HEK293 (cell line): ENCODE data around the gene EPN2.

Source experiments
- KLF16 ChIP-seq: fragments of 450-650 bp; formaldehyde crosslinking; IDR thresholded peaks from 2 replicates; pipeline ENCODE4 v1.5.1; 2017; ENCODE audit warnings: missing biosample characterization, missing genetic modification characterization
- SETDB1 ChIP-seq: IDR thresholded peaks from one replicate; pipeline ENCODE4 v1.6.1; 2017; ENCODE audit warnings: mild to moderate bottlenecking, low read length, moderate library complexity, mixed read lengths; ENCODE audit not compliant: insufficient read length
- ZBTB7A ChIP-seq: fragments of 450-650 bp; formaldehyde crosslinking; IDR thresholded peaks from 2 replicates; pipeline ENCODE4 v1.5.1; 2016; ENCODE audit warnings: low read depth, missing biosample characterization, missing genetic modification characterization
- ZNF146 ChIP-seq: fragments of 450-650 bp; formaldehyde crosslinking; IDR thresholded peaks from 2 replicates; pipeline ENCODE4 v1.5.1; 2016; ENCODE audit warnings: missing biosample characterization, missing genetic modification characterization
- ZNF660 ChIP-seq: fragments of 450-650 bp; IDR thresholded peaks from 2 replicates; pipeline ENCODE4 v1.5.1; 2018; ENCODE audit warnings: missing biosample characterization, mild to moderate bottlenecking, missing genetic modification characterization
- ZNF76 ChIP-seq: fragments of 450-650 bp; formaldehyde crosslinking; IDR thresholded peaks from 2 replicates; pipeline ENCODE4; 2016; ENCODE audit warnings: low read depth, missing biosample characterization, missing genetic modification characterization, borderline replicate concordance
- TF ChIP-seq, protein P1 (sequence below): fragments of 450-650 bp; formaldehyde crosslinking; IDR thresholded peaks from 2 replicates; pipeline ENCODE4 v1.5.1; 2016; ENCODE audit warnings: missing biosample characterization, missing genetic modification characterization
- TF ChIP-seq, protein P2 (sequence below): fragments of 450-650 bp; IDR thresholded peaks from 2 replicates; pipeline ENCODE4 v1.5.1; 2018; ENCODE audit warnings: missing biosample characterization, mild to moderate bottlenecking, missing genetic modification characterization
- TF ChIP-seq, protein P3 (sequence below): fragments of 450-650 bp; formaldehyde crosslinking; IDR thresholded peaks from 2 replicates; pipeline ENCODE4 v1.5.1; 2016; ENCODE audit warnings: missing biosample characterization, missing genetic modification characterization, low read depth
- TF ChIP-seq, protein P4 (sequence below): fragments of 450-650 bp; formaldehyde crosslinking; IDR thresholded peaks from 2 replicates; pipeline ENCODE4 v1.5.1; 2016; ENCODE audit warnings: missing biosample characterization, missing genetic modification characterization
- TF ChIP-seq, protein P5 (sequence below): fragments of 450-650 bp; formaldehyde crosslinking; conservative IDR thresholded peaks from 2 replicates; pipeline ENCODE4 v1.5.1; 2016; ENCODE audit warnings: low read depth, missing biosample characterization, missing genetic modification characterization

DNA sequence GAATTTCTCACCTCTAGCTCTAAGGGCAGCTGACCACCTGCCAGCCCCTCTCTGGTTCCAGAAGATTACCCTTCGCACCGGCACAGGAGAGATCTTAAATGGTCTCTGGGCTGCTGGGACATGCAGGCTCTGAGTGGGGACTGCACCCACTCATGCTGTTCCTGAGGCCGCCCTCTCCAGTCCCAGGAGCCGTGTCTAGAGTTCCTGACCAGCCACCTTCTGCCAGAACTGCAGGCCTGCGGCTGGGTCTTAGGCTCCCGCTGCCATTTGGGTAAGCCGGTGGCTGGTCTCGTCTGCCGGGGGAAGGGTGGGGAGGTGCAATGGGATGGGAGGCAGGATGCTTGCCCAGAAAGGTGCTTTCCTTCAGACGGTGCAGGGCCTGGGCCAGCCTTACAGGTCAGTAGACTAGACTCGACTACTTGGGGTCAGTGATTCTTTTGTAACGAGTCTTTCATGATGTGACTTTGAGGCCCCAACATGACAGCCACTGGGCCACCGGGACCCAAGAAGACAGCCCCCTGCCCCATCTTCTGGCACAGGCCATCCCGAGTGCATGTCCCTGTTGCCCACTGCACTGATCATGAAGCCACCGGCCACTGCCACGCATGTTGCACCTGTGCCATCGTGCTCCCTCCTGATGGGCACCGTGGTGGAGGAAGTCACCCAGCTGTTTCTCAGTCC, 98.9 kb downstream of the EPN2 start:
- TF ChIP-seq KLF16 (tag by site-specific recombination) (no peak), ZNF76 (tag by site-specific recombination) (no peak), ZNF660 (tag by site-specific recombination) (no peak), ZBTB7A (tag by site-specific recombination) (no peak), ZNF146 (tag by site-specific recombination) (no peak), SETDB1 (no peak)
- TF ChIP-seq, protein P1, sequence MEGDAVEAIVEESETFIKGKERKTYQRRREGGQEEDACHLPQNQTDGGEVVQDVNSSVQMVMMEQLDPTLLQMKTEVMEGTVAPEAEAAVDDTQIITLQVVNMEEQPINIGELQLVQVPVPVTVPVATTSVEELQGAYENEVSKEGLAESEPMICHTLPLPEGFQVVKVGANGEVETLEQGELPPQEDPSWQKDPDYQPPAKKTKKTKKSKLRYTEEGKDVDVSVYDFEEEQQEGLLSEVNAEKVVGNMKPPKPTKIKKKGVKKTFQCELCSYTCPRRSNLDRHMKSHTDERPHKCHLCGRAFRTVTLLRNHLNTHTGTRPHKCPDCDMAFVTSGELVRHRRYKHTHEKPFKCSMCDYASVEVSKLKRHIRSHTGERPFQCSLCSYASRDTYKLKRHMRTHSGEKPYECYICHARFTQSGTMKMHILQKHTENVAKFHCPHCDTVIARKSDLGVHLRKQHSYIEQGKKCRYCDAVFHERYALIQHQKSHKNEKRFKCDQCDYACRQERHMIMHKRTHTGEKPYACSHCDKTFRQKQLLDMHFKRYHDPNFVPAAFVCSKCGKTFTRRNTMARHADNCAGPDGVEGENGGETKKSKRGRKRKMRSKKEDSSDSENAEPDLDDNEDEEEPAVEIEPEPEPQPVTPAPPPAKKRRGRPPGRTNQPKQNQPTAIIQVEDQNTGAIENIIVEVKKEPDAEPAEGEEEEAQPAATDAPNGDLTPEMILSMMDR (tag by site-specific recombination): no peak
- TF ChIP-seq, protein P2, sequence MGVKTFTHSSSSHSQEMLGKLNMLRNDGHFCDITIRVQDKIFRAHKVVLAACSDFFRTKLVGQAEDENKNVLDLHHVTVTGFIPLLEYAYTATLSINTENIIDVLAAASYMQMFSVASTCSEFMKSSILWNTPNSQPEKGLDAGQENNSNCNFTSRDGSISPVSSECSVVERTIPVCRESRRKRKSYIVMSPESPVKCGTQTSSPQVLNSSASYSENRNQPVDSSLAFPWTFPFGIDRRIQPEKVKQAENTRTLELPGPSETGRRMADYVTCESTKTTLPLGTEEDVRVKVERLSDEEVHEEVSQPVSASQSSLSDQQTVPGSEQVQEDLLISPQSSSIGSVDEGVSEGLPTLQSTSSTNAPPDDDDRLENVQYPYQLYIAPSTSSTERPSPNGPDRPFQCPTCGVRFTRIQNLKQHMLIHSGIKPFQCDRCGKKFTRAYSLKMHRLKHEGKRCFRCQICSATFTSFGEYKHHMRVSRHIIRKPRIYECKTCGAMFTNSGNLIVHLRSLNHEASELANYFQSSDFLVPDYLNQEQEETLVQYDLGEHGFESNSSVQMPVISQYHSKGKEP (tag by site-specific recombination): no peak
- TF ChIP-seq, protein P3, sequence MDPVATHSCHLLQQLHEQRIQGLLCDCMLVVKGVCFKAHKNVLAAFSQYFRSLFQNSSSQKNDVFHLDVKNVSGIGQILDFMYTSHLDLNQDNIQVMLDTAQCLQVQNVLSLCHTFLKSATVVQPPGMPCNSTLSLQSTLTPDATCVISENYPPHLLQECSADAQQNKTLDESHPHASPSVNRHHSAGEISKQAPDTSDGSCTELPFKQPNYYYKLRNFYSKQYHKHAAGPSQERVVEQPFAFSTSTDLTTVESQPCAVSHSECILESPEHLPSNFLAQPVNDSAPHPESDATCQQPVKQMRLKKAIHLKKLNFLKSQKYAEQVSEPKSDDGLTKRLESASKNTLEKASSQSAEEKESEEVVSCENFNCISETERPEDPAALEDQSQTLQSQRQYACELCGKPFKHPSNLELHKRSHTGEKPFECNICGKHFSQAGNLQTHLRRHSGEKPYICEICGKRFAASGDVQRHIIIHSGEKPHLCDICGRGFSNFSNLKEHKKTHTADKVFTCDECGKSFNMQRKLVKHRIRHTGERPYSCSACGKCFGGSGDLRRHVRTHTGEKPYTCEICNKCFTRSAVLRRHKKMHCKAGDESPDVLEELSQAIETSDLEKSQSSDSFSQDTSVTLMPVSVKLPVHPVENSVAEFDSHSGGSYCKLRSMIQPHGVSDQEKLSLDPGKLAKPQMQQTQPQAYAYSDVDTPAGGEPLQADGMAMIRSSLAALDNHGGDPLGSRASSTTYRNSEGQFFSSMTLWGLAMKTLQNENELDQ (tag by site-specific recombination): no peak
- TF ChIP-seq, protein P4, sequence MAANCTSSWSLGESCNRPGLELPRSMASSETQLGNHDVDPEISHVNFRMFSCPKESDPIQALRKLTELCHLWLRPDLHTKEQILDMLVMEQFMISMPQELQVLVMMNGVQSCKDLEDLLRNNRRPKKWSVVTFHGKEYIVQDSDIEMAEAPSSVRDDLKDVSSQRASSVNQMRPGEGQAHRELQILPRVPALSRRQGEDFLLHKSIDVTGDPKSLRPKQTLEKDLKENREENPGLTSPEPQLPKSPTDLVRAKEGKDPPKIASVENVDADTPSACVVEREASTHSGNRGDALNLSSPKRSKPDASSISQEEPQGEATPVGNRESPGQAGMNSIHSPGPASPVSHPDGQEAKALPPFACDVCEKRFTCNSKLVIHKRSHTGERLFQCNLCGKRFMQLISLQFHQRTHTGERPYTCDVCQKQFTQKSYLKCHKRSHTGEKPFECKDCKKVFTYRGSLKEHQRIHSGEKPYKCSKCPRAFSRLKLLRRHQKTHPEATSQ (tag by site-specific recombination): no peak
- TF ChIP-seq, protein P5, sequence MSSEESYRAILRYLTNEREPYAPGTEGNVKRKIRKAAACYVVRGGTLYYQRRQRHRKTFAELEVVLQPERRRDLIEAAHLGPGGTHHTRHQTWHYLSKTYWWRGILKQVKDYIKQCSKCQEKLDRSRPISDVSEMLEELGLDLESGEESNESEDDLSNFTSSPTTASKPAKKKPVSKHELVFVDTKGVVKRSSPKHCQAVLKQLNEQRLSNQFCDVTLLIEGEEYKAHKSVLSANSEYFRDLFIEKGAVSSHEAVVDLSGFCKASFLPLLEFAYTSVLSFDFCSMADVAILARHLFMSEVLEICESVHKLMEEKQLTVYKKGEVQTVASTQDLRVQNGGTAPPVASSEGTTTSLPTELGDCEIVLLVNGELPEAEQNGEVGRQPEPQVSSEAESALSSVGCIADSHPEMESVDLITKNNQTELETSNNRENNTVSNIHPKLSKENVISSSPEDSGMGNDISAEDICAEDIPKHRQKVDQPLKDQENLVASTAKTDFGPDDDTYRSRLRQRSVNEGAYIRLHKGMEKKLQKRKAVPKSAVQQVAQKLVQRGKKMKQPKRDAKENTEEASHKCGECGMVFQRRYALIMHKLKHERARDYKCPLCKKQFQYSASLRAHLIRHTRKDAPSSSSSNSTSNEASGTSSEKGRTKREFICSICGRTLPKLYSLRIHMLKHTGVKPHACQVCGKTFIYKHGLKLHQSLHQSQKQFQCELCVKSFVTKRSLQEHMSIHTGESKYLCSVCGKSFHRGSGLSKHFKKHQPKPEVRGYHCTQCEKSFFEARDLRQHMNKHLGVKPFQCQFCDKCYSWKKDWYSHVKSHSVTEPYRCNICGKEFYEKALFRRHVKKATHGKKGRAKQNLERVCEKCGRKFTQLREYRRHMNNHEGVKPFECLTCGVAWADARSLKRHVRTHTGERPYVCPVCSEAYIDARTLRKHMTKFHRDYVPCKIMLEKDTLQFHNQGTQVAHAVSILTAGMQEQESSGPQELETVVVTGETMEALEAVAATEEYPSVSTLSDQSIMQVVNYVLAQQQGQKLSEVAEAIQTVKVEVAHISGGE (tag by site-specific recombination): no peak
